HepG2 (cell line): ENCODE measurements around the gene C2orf81. TPM values are rescaled to one million over a fixed set of nuclear protein-coding genes. Genes with fewer than 3 reads are reported as not detected.

Experiments
- HNF1A ChIP-seq, 2 experiments: sonication (generic) in 1 of 2; formaldehyde crosslinking in 1 of 2; IDR thresholded peaks; 2 replicates each; pipeline versions ENCODE4 v1.4.0 to v1.6.1; 2016 to 2020; ENCODE audit warnings: borderline replicate concordance in 1 of 2, low read depth in 1 of 2, mild to moderate bottlenecking in 1 of 2, missing genetic modification reagents in 1 of 2
- MTERF4 ChIP-seq: sonication (generic); formaldehyde crosslinking; IDR thresholded peaks from 2 replicates; pipeline ENCODE4 v1.8.0; 2023; ENCODE audit warnings: mild to moderate bottlenecking, missing genetic modification reagents
- RAD51 ChIP-seq: fragments of 450-650 bp; IDR thresholded peaks from 2 replicates; pipeline ENCODE4 v1.6.1; 2016; ENCODE audit warnings: borderline replicate concordance
- REXO4 ChIP-seq: sonication (generic); formaldehyde crosslinking; IDR thresholded peaks from 2 replicates; pipeline ENCODE4 v1.8.0; 2022; ENCODE audit warnings: missing genetic modification reagents, mild to moderate bottlenecking, borderline replicate concordance
- SAFB2 ChIP-seq: sonication (generic); formaldehyde crosslinking; IDR thresholded peaks from 2 replicates; pipeline ENCODE4 v1.5.1; 2020; ENCODE audit warnings: missing genetic modification reagents, low read depth, mild to moderate bottlenecking, borderline replicate concordance
- ZNF432 ChIP-seq: sonication (generic); formaldehyde crosslinking; IDR thresholded peaks from 2 replicates; pipeline ENCODE4 v1.5.0; 2020; ENCODE audit warnings: missing genetic modification reagents, mild to moderate bottlenecking, borderline replicate concordance
- ZNF580 ChIP-seq: IDR thresholded peaks from 2 replicates; pipeline ENCODE4 v1.6.1; 2016; ENCODE audit warnings: low read depth, borderline replicate concordance
- ZNF780A ChIP-seq: sonication (generic); formaldehyde crosslinking; IDR thresholded peaks from 2 replicates; pipeline ENCODE4 v1.8.0; 2022; ENCODE audit warnings: mild to moderate bottlenecking, missing genetic modification reagents, moderate library complexity
- polyA plus RNA-seq, 8 experiments: library from polyadenylated mRNA; depleted of rRNA in 3 of 8; stranded (reverse) in 7 of 8; unstranded in 1 of 8; fragments of >200 nt; fragmentation: Illumina TruSeq in 4 of 8; extraction: Trizol in 4 of 8; gene quantifications; 2 replicates each; pipeline versions ENCODE4 v1.2.1 to v1.2.3, GENCODE V29; 2011 to 2016; ENCODE audit warnings: low read depth in 4 of 8, missing spikeins in 1 of 8, mixed read lengths in 1 of 8; ENCODE audit not compliant: insufficient read depth in 1 of 8
- total RNA-seq, 5 experiments: library from RNA; depleted of rRNA; stranded (reverse); fragments of >200 nt; fragmentation: Illumina TruSeq; extraction: Trizol; gene quantifications; 2 replicates each; pipeline ENCODE4 v1.2.3, GENCODE V29; 2016; ENCODE audit warnings: low read depth in 1 of 5

Gene C2orf81
- total and polyA plus RNA-seq, 2 of the 13 experiments (the other 11 are each of a cell fraction or from before 2014, with no cell fraction given) = 0.15 to 0.17 TPM

GRCh38 chr2:74457549-74458131 lies 36.2 kb upstream of the C2orf81 start (continued):
- TF ChIP-seq HNF1A (IDR thresholded peaks at IDR 0.05; ENCODE audit: low read depth) (peak; percentile 17; the same call in 1 of the 2 replicates), HNF1A (CRISPR knock-in tag; IDR thresholded peaks at IDR 0.05; ENCODE audit: borderline replicate concordance) (no peak; the same call in 1 of the 2 replicates), REXO4 (CRISPR knock-in tag) (no peak), MTERF4 (0 out of 2 replicates have a peak, but pooled peaks have one; percentile 45), ZNF780A (CRISPR knock-in tag) (peak; percentile 58; the same call in 1 of the 2 replicates), ZNF432 (no peak; the same call in 1 of the 2 replicates), ZNF580 (CRISPR knock-in tag) (peak; percentile 66; the same call in 1 of the 2 replicates), RAD51 (no peak), SAFB2 (CRISPR knock-in tag) (peak; percentile 95)
- TF ChIP-seq, all 625 proteins: peak for 257
